GM12864 (cell line): ENCODE data around the gene ASXL2.

Source experiments
- DNase-seq: peaks from one replicate; pipeline ENCODE4 v3.0.0-alpha.2; 2011; ENCODE audit warnings: low read depth
- H3K4me3 ChIP-seq: 2 replicates; pipeline ENCODE4 v1.5.1; 2011; ENCODE audit warnings: mild to moderate bottlenecking, low read depth, low read length, control low read depth
- TF ChIP-seq, protein P1 (sequence below): IDR thresholded peaks from 2 replicates; pipeline ENCODE4 v1.5.1; 2011; ENCODE audit warnings: low read depth, mild to moderate bottlenecking, moderate library complexity, low read length, control low read depth, inconsistent platforms; ENCODE audit errors: missing control alignments

ASXL2 gene

DNA sequence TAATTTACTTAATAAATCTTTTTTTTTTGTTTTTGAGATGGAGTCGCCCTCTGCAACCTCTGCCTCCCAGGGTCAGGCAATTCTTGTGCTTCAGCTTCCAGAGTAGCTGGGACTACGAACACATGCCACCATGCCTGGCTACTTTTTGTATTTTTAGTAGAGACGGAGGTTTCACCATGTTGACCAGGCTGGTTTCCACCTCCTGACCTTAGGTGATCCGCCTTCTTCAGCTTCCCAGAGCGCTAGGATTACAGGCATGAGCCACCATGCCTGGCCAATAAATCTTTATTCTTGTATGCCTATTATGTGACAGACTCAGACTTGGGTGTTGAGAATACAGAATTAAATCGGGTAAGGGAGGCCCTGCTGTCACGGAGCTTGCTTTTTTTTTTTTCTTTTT lies 16.7 kb upstream of the ASXL2 start:
- H3K4me3 ChIP-seq, result no peak overlapping the region
- DNase-seq, result no peak
- TF ChIP-seq, protein P1, sequence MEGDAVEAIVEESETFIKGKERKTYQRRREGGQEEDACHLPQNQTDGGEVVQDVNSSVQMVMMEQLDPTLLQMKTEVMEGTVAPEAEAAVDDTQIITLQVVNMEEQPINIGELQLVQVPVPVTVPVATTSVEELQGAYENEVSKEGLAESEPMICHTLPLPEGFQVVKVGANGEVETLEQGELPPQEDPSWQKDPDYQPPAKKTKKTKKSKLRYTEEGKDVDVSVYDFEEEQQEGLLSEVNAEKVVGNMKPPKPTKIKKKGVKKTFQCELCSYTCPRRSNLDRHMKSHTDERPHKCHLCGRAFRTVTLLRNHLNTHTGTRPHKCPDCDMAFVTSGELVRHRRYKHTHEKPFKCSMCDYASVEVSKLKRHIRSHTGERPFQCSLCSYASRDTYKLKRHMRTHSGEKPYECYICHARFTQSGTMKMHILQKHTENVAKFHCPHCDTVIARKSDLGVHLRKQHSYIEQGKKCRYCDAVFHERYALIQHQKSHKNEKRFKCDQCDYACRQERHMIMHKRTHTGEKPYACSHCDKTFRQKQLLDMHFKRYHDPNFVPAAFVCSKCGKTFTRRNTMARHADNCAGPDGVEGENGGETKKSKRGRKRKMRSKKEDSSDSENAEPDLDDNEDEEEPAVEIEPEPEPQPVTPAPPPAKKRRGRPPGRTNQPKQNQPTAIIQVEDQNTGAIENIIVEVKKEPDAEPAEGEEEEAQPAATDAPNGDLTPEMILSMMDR, result no peak

DNA sequence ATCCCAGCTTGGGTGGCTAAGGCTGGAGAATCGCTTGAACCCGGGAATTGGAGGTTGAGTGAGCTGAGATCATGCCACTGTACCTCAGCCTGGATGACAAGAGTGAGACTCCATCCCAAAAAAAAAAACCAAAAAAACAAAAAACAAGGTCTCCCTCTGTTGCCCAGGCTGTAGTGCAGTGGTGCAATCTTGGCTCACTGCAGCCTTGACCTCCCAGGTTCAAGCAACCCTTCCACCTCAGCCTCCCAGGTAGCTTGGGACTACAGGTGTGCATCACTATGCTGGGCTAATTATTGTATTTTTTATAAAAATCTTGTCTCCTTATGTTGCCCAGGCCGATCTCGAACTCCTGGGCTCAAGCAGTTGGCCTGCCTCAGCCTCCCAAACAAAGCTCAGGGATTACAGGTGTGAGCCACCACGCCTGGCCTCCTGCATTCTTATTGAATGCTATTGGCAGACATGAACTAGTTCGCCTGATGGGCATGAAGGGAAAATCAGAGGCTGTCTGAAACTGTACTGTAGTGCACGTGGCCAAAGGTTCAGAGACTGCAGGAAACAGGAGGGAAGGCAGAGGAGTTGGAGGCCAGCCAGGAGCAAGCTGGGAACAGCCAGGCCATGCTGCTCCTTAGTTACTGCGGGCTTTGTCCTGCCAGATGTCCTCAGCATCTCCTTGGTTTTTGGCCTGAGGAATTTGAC lies 16.0 kb upstream of the ASXL2 start:
- TF ChIP-seq, protein P1, result no peak
- no peak for DNase-seq
- H3K4me3 ChIP-seq, result no peak overlapping the region

- TF ChIP-seq, protein P1, result no peak
- no peak overlapping the region for H3K4me3 ChIP-seq
- no peak for DNase-seq
Observed at GRCh38 chr2:25891672-25892071, 13.4 kb upstream of the ASXL2 start.

DNA sequence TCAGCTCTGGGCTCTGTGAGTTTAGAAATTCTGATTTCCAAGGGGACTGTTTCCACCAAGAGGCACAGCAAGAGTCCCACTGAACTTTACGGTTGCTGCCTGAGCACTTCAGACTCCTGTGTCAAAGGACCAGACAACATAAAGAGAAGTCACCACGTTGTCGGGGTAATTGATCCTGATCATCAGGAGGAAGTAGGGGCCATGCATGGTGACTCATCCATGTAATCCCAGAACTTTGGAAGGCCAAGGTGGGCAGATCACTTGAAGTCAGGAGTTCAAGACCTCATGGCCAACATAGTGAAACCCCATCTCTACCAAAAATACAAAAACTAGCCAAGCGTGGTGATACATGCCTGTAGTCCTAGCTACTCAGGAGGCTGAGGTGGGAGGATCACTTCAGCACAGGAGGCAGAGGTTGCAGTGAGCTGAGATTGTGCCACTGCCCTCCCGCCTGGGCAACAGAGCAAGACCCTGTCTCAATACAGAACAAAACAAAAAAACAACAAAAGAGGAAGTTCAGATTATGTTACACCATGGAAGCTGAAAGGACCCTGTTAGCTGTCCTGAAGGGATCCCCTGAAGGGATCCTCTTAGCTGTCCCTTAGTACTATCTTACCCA lies 9.4 kb upstream of the ASXL2 start:
- DNase-seq, result no peak
- H3K4me3 ChIP-seq, result no peak overlapping the region
- TF ChIP-seq, protein P1, result no peak

- DNase-seq, result no peak
Observed at GRCh38 chr2:25885933-25886332, 7.6 kb upstream of the ASXL2 start.

GRCh38 chr2:25881764-25882163 lies 3.5 kb upstream of the ASXL2 start:
- H3K4me3 ChIP-seq, result no peak overlapping the region
- TF ChIP-seq, protein P1, result no peak
- no peak for DNase-seq

More at GRCh38 chr2:25885933-25886332, 7.6 kb upstream of the ASXL2 start:
- no peak overlapping the region for H3K4me3 ChIP-seq
- TF ChIP-seq, protein P1, result no peak
